ENCODE measurements around the gene PKIB. TPM values are rescaled to one million over a fixed set of nuclear protein-coding genes. Genes with fewer than 3 reads are reported as not detected.

Gene PKIB
- total RNA-seq, 1 donor from 2014 or later: 74.6 TPM

DNA sequence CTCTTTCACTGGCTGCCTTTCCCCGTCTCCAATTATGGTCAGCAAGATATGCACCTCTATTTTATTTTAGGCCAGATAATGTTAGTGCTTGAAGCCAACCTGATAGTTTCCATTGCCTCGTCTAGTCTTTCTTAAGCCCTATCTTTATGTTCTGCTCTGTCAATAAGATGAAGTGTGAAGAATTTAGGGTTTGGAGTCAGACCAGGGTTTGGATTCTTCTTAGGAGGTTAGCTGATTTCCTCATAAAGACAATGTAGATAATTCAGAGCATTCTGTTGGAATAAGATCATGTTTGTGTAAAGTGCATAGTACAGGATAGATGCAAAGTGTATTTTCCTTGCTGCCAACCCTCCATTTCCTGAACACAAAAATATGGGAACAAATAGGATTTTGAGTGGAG is 43.8 kb downstream of the PKIB start:
- Histone ChIP-seq H3K27ac (ENCODE audit: low read depth, low read length) (peak overlapping the region; percentile 21), H3K4me3 (ENCODE audit: insufficient read depth, low read depth, low read length) (no peak overlapping the region), H3K9me3 (ENCODE audit: insufficient read depth, low read depth, low read length) (no peaks in the 10 kb centered on the region), H3K4me1 (ENCODE audit: insufficient read depth, low read length) (peaks cover 35% of the 10 kb centered on the region), H3K27me3 (ENCODE audit: insufficient read depth, low read length) (no peaks in the 10 kb centered on the region), H3K9ac (ENCODE audit: low read length) (no peak overlapping the region), H4K20me1 (ENCODE audit: insufficient read depth, low read length) (no peaks in the 10 kb centered on the region), H2AFZ (ENCODE audit: low read depth, low read length) (no peak overlapping the region), H3K36me3 (ENCODE audit: insufficient read depth, low read length) (no peaks in the 10 kb centered on the region), H3K79me2 (ENCODE audit: insufficient read depth, low read length) (no peaks in the 10 kb centered on the region), H3K4me2 (ENCODE audit: low read length) (peak overlapping the region; percentile 15)
- Mint-ChIP-seq H3K27ac (ENCODE audit: unreplicated experiment) (no peak overlapping the region), H3K27me3 (ENCODE audit: low read depth, unreplicated experiment) (no peaks in the 10 kb centered on the region), H3K36me3 (ENCODE audit: low read depth, unreplicated experiment) (peaks cover 10% of the 10 kb centered on the region), H3K4me1 (ENCODE audit: low read depth, unreplicated experiment) (peaks cover 39% of the 10 kb centered on the region), H3K4me3 (ENCODE audit: unreplicated experiment) (no peak overlapping the region), H3K9me3 (ENCODE audit: unreplicated experiment) (no peaks in the 10 kb centered on the region)
- DNase-seq (ENCODE audit: low read depth): peak; percentile 89
- no peak for FAIRE-seq
- TF ChIP-seq EZH2 (IDR thresholded peaks at IDR 0.05; ENCODE audit: insufficient read depth, low read length) (no peak), CTCF (IDR thresholded peaks at IDR 0.05; ENCODE audit: insufficient read depth, low read depth, low read length) (no peak)

DNA sequence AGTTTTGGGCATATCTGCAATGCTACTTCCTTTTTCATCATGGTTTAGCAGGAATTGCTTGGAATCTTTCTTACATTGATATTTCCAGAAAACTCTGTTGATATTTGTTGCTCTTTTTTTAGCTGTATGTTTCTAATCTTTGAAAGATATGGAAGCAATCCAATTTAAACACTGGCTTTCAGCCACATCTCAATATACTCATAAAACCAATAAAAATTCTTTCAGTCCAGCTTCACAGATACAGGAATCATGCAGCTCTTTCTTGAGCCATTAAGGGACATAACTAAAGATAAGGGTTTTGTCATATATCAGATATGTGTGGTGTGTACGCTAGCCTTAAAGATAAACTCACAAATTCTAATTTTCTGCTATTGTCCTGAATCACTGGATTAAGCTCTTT is 47.4 kb downstream of the PKIB start:
- FAIRE-seq (no peak), DNase-seq (ENCODE audit: low read depth) (peak; percentile 66)
- Histone ChIP-seq H4K20me1 (ENCODE audit: insufficient read depth, low read length) (no peaks in the 10 kb centered on the region), H3K4me1 (ENCODE audit: insufficient read depth, low read length) (peaks cover 18% of the 10 kb centered on the region), H3K9me3 (ENCODE audit: insufficient read depth, low read depth, low read length) (no peaks in the 10 kb centered on the region), H3K9ac (ENCODE audit: low read length) (no peak overlapping the region), H3K4me3 (ENCODE audit: insufficient read depth, low read depth, low read length) (no peak overlapping the region), H3K36me3 (ENCODE audit: insufficient read depth, low read length) (no peaks in the 10 kb centered on the region), H3K4me2 (ENCODE audit: low read length) (no peak overlapping the region), H3K27me3 (ENCODE audit: insufficient read depth, low read length) (no peaks in the 10 kb centered on the region), H3K27ac (ENCODE audit: low read depth, low read length) (no peak overlapping the region), H3K79me2 (ENCODE audit: insufficient read depth, low read length) (no peaks in the 10 kb centered on the region), H2AFZ (ENCODE audit: low read depth, low read length) (no peak overlapping the region)
- Mint-ChIP-seq H3K9me3 (ENCODE audit: unreplicated experiment) (no peaks in the 10 kb centered on the region), H3K4me1 (ENCODE audit: low read depth, unreplicated experiment) (peaks cover 15% of the 10 kb centered on the region), H3K36me3 (ENCODE audit: low read depth, unreplicated experiment) (peaks cover 3% of the 10 kb centered on the region), H3K27me3 (ENCODE audit: low read depth, unreplicated experiment) (no peaks in the 10 kb centered on the region), H3K27ac (ENCODE audit: unreplicated experiment) (no peak overlapping the region), H3K4me3 (ENCODE audit: unreplicated experiment) (no peak overlapping the region)
- no peak for TF ChIP-seq EZH2 (IDR thresholded peaks at IDR 0.05; ENCODE audit: insufficient read depth, low read length)
- no peak for TF ChIP-seq CTCF (IDR thresholded peaks at IDR 0.05; ENCODE audit: insufficient read depth, low read depth, low read length)

DNA sequence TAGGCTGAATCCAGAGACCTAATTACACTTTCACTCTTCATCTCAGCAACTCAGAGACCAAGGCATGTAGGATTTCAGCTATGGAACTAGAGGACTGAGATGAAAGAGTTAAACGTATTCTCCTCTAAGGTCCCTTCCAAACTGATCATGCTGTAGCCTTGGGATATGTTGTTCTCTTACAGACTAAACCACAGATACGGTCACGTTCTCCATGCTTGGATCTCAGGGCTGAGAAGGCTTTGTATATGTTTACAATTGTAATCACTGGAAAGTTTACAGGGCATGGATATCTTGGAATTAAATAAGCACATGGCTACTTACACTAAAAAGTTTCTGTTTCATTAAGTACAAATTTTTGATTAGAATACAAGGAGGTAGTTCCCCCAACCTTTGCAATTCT is 50.1 kb downstream of the PKIB start:
- Histone ChIP-seq H2AFZ (ENCODE audit: low read depth, low read length) (no peak overlapping the region), H3K9me3 (ENCODE audit: insufficient read depth, low read depth, low read length) (no peaks in the 10 kb centered on the region), H3K4me2 (ENCODE audit: low read length) (no peak overlapping the region), H3K79me2 (ENCODE audit: insufficient read depth, low read length) (no peaks in the 10 kb centered on the region), H3K9ac (ENCODE audit: low read length) (no peak overlapping the region), H3K27ac (ENCODE audit: low read depth, low read length) (no peak overlapping the region), H3K4me3 (ENCODE audit: insufficient read depth, low read depth, low read length) (no peak overlapping the region), H3K36me3 (ENCODE audit: insufficient read depth, low read length) (no peaks in the 10 kb centered on the region), H4K20me1 (ENCODE audit: insufficient read depth, low read length) (no peaks in the 10 kb centered on the region), H3K27me3 (ENCODE audit: insufficient read depth, low read length) (no peaks in the 10 kb centered on the region), H3K4me1 (ENCODE audit: insufficient read depth, low read length) (no peaks in the 10 kb centered on the region)
- TF ChIP-seq CTCF (IDR thresholded peaks at IDR 0.05; ENCODE audit: insufficient read depth, low read depth, low read length): no peak
- no peak for TF ChIP-seq EZH2 (IDR thresholded peaks at IDR 0.05; ENCODE audit: insufficient read depth, low read length)
- Mint-ChIP-seq H3K27ac (ENCODE audit: unreplicated experiment) (no peak overlapping the region), H3K36me3 (ENCODE audit: low read depth, unreplicated experiment) (no peaks in the 10 kb centered on the region), H3K4me3 (ENCODE audit: unreplicated experiment) (no peak overlapping the region), H3K4me1 (ENCODE audit: low read depth, unreplicated experiment) (peaks cover 9% of the 10 kb centered on the region), H3K27me3 (ENCODE audit: low read depth, unreplicated experiment) (no peaks in the 10 kb centered on the region), H3K9me3 (ENCODE audit: unreplicated experiment) (peaks cover 3% of the 10 kb centered on the region)
- no peak for DNase-seq (ENCODE audit: low read depth)
- no peak for FAIRE-seq

All from astrocyte (in vitro differentiated cells and primary cell).